GM23338 (cell line): ENCODE measurements around the gene MIA. TPM values are rescaled to one million over a fixed set of nuclear protein-coding genes. Genes with fewer than 3 reads are reported as not detected.

Experiments used
- ATAC-seq: fragments of 200-7000 bp; cut with Tn5 transposase; 3 replicates; pipeline ENCODE4 v1.9.1; 2020
- DNase-seq: peaks from one replicate; pipeline ENCODE4 v3.0.0-alpha.2; 2015; ENCODE audit warnings: low spot score
- H2AFZ ChIP-seq: fragments of 200-600 bp; sonication (generic); 2 replicates; pipeline ENCODE4 v1.8.0; 2016; ENCODE audit warnings: antibody characterized with exemption, mild to moderate bottlenecking, moderate library complexity
- H3F3A ChIP-seq: fragments of 200-600 bp; sonication (generic); replicated peaks from 2 replicates; pipeline ENCODE4 v1.8.0; 2017; ENCODE audit warnings: antibody characterized with exemption, mixed run types, low read depth
- H3K27ac ChIP-seq: fragments of 200-600 bp; sonication (generic); 2 replicates; pipeline ENCODE4 v1.6.1; 2016; ENCODE audit warnings: low read depth
- H3K27me3 ChIP-seq: fragments of 200-600 bp; sonication (generic); 2 replicates; pipeline ENCODE4 v1.8.0; 2016; ENCODE audit warnings: mild to moderate bottlenecking, mixed run types, moderate library complexity; ENCODE audit not compliant: insufficient read depth
- H3K36me3 ChIP-seq: fragments of 200-600 bp; sonication (generic); 2 replicates; pipeline ENCODE4 v1.8.0; 2016; ENCODE audit warnings: mild to moderate bottlenecking; ENCODE audit not compliant: insufficient read depth
- H3K4me1 ChIP-seq: fragments of 200-600 bp; sonication (generic); 2 replicates; pipeline ENCODE4 v1.8.0; 2016; ENCODE audit warnings: mild to moderate bottlenecking, moderate library complexity; ENCODE audit not compliant: insufficient read depth
- H3K4me2 ChIP-seq: fragments of 200-600 bp; sonication (generic); 2 replicates; pipeline ENCODE4 v1.7.1; 2017; ENCODE audit warnings: mixed run types
- H3K4me3 ChIP-seq: fragments of 200-600 bp; sonication (generic); 2 replicates; pipeline ENCODE4 v1.6.1; 2016; ENCODE audit warnings: mixed run types
- H3K79me2 ChIP-seq: fragments of 200-600 bp; sonication (generic); replicated peaks from 2 replicates; pipeline ENCODE4 v1.8.0; 2017; ENCODE audit warnings: mild to moderate bottlenecking; ENCODE audit not compliant: insufficient read depth
- H3K9me2 ChIP-seq: fragments of 200-600 bp; sonication (generic); 2 replicates; pipeline ENCODE4 v1.8.0; 2017; ENCODE audit not compliant: insufficient read depth
- H4K20me1 ChIP-seq: fragments of 200-600 bp; sonication (generic); replicated peaks from 2 replicates; pipeline ENCODE4 v1.8.0; 2017; ENCODE audit warnings: mild to moderate bottlenecking; ENCODE audit not compliant: insufficient read depth
- H3K27ac Mint-ChIP-seq: 2 replicates; pipeline ENCODE4 v1.8.0; 2020; ENCODE audit warnings: inconsistent platforms, mild to moderate bottlenecking, moderate library complexity, mixed read lengths
- H3K27me3 Mint-ChIP-seq: 3 replicates; pipeline ENCODE4 v1.8.0; 2022; ENCODE audit warnings: low read depth, mild to moderate bottlenecking, moderate library complexity, mixed read lengths, inconsistent platforms; ENCODE audit not compliant: insufficient read depth, poor library complexity
- H3K36me3 Mint-ChIP-seq: 3 replicates; pipeline ENCODE4 v1.8.0; 2021; ENCODE audit warnings: low read depth, mild to moderate bottlenecking, inconsistent platforms, moderate library complexity, mixed read lengths
- H3K4me1 Mint-ChIP-seq: 3 replicates; pipeline ENCODE4 v1.8.0; 2020; ENCODE audit warnings: mild to moderate bottlenecking, inconsistent platforms, mixed read lengths
- H3K4me3 Mint-ChIP-seq: 3 replicates; pipeline ENCODE4 v1.8.0; 2021; ENCODE audit warnings: moderate library complexity, mild to moderate bottlenecking, inconsistent platforms, mixed read lengths
- H3K9me3 Mint-ChIP-seq: 3 replicates; pipeline ENCODE4 v1.8.0; 2020; ENCODE audit warnings: moderate library complexity, mild to moderate bottlenecking, inconsistent platforms, mixed read lengths
- CREB1 ChIP-seq: fragments of 250-450 bp; sonication (Bioruptor Pico); IDR thresholded peaks from 2 replicates; pipeline ENCODE4 v1.5.0; 2020; ENCODE audit warnings: low read depth, mild to moderate bottlenecking, moderate library complexity
- ETS1 ChIP-seq: IDR thresholded peaks from 2 replicates; pipeline ENCODE4 v1.6.1; 2016; ENCODE audit warnings: antibody characterized with exemption
- EZH2 ChIP-seq: fragments of 200-600 bp; sonication (generic); IDR thresholded peaks from one replicate; pipeline ENCODE4 v1.8.0; 2017; ENCODE audit warnings: antibody characterized with exemption, mild to moderate bottlenecking, low read depth; ENCODE audit not compliant: unreplicated experiment
- EZH2phosphoT487 ChIP-seq: fragments of 200-600 bp; sonication (generic); IDR thresholded peaks from one replicate; pipeline ENCODE4 v1.8.1; 2018; ENCODE audit warnings: antibody characterized with exemption; ENCODE audit not compliant: unreplicated experiment
- JUNB ChIP-seq: IDR thresholded peaks from one replicate; pipeline ENCODE4 v1.6.1; 2016; ENCODE audit warnings: antibody characterized with exemption; ENCODE audit not compliant: unreplicated experiment
- POLR2AphosphoS5 ChIP-seq: IDR thresholded peaks from 2 replicates; pipeline ENCODE4 v1.6.1; 2016; ENCODE audit warnings: antibody characterized with exemption, low read depth
- REST ChIP-seq: IDR thresholded peaks from one replicate; pipeline ENCODE4 v1.6.1; 2018; ENCODE audit warnings: antibody characterized with exemption; ENCODE audit not compliant: unreplicated experiment
- STAT1 ChIP-seq: IDR thresholded peaks from one replicate; pipeline ENCODE4 v1.6.1; 2016; ENCODE audit warnings: antibody characterized with exemption; ENCODE audit not compliant: unreplicated experiment
- ZNF114 ChIP-seq: fragments of 250-450 bp; sonication (Bioruptor Pico); IDR thresholded peaks from 2 replicates; pipeline ENCODE4 v1.5.0; 2020; ENCODE audit warnings: mild to moderate bottlenecking, moderate library complexity
- ZNF331 ChIP-seq: fragments of 250-450 bp; sonication (Bioruptor Pico); IDR thresholded peaks from 2 replicates; pipeline ENCODE4 v1.5.0; 2020; ENCODE audit warnings: low read depth, mild to moderate bottlenecking, moderate library complexity
- ZNF462 ChIP-seq: fragments of 250-450 bp; sonication (Bioruptor Pico); IDR thresholded peaks from 2 replicates; pipeline ENCODE4 v1.5.0; 2020; ENCODE audit warnings: mild to moderate bottlenecking, moderate library complexity
- polyA plus RNA-seq: library from polyadenylated mRNA; unstranded; fragments of >200 nt; fragmentation: Nextera tagmentation; extraction: Ambion mirVana; gene quantifications from 2 replicates; pipeline ENCODE4 v1.2.1, GENCODE V29; 2016
- total RNA-seq: library from RNA; depleted of rRNA; stranded (reverse); fragments of >200 nt; shearing (Covaris generic); gene quantifications from 2 replicates; pipeline ENCODE4 v1.2.3, GENCODE V29; 2014
- TF ChIP-seq, protein P1 (sequence below), 2 experiments: fragments of 200-600 bp in 1 of 2; sonication (generic) in 1 of 2; conservative IDR thresholded peaks; 2 replicates each; pipeline versions ENCODE4 v1.5.1 to v1.6.1; 2016 to 2017; ENCODE audit warnings: antibody characterized with exemption in 2 of 2, low read depth in 2 of 2, mild to moderate bottlenecking in 2 of 2, moderate library complexity in 1 of 2

MIA gene
- total and polyA plus RNA-seq, 2 experiments from 2014 or later = not detected

GRCh38 chr19:40786060-40787037 lies 11.0 kb downstream of the MIA start:
- no peaks in the 10 kb centered on the region for H4K20me1 ChIP-seq
- H3F3A ChIP-seq = no peaks in the 10 kb centered on the region
- H3K4me3 ChIP-seq = no peak overlapping the region
- peaks cover 14% of the 10 kb centered on the region for H3K36me3 Mint-ChIP-seq
- H3K27ac ChIP-seq = no peak overlapping the region
- no peak overlapping the region for H2AFZ ChIP-seq
- peak overlapping the region; percentile 75 for H3K27ac Mint-ChIP-seq
- no peaks in the 10 kb centered on the region; the same call in 2 of the 3 replicates for H3K9me3 Mint-ChIP-seq
- no peak overlapping the region for H3K4me2 ChIP-seq
- DNase-seq (no peak), ATAC-seq (0 out of 3 replicates have a peak, but pooled peaks have one; percentile 26)
- no peak overlapping the region for H3K4me3 Mint-ChIP-seq
- H3K36me3 ChIP-seq = no peaks in the 10 kb centered on the region
- H3K4me1 Mint-ChIP-seq = peaks cover 3% of the 10 kb centered on the region; the same call in 2 of the 3 replicates
- no peak for TF ChIP-seq CREB1 (CRISPR knock-in tag)
- TF ChIP-seq ETS1 = no peak
- TF ChIP-seq JUNB = no peak
- TF ChIP-seq STAT1 = no peak
- TF ChIP-seq EZH2phosphoT487 = no peak
- TF ChIP-seq ZNF331 (CRISPR knock-in tag) = no peak
- TF ChIP-seq, protein P1, sequence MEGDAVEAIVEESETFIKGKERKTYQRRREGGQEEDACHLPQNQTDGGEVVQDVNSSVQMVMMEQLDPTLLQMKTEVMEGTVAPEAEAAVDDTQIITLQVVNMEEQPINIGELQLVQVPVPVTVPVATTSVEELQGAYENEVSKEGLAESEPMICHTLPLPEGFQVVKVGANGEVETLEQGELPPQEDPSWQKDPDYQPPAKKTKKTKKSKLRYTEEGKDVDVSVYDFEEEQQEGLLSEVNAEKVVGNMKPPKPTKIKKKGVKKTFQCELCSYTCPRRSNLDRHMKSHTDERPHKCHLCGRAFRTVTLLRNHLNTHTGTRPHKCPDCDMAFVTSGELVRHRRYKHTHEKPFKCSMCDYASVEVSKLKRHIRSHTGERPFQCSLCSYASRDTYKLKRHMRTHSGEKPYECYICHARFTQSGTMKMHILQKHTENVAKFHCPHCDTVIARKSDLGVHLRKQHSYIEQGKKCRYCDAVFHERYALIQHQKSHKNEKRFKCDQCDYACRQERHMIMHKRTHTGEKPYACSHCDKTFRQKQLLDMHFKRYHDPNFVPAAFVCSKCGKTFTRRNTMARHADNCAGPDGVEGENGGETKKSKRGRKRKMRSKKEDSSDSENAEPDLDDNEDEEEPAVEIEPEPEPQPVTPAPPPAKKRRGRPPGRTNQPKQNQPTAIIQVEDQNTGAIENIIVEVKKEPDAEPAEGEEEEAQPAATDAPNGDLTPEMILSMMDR (conservative IDR thresholded peaks at IDR 0.05; ENCODE audit: low read depth in 2 of 2) = no peak
- no peak for TF ChIP-seq EZH2
- TF ChIP-seq POLR2AphosphoS5 = no peak
- TF ChIP-seq REST = no peak
- no peak for TF ChIP-seq ZNF114 (CRISPR knock-in tag)
- TF ChIP-seq ZNF462 (CRISPR knock-in tag) = no peak
- no peaks in the 10 kb centered on the region for H3K79me2 ChIP-seq
- H3K27me3 ChIP-seq = no peaks in the 10 kb centered on the region
- H3K27me3 Mint-ChIP-seq = peaks cover 6% of the 10 kb centered on the region
- no peaks in the 10 kb centered on the region for H3K4me1 ChIP-seq
- H3K9me2 ChIP-seq = no peaks in the 10 kb centered on the region
